GM12878 (cell line): ENCODE data around the gene TCF12. TPM values are rescaled to one million over a fixed set of nuclear protein-coding genes. Genes with fewer than 3 reads are reported as not detected.
A peak's percentile ranks its signal among the peaks of the same experiment; 100 is the strongest.

Experiments
- ATAC-seq: fragments of 200-7000 bp; cut with Tn5 transposase; 3 replicates; pipeline ENCODE4 v1.9.1; 2020; ENCODE audit warnings: mild to moderate bottlenecking, moderate library complexity
- BruUV-seq: library from RNA; stranded (reverse); fragments of 400-500 nt; replicated peaks from 2 replicates; lab custom pipeline; 2021; lab: Mats Ljungman, UMichigan
- CTCF ChIA-PET: fragments of 300-600 bp; sonication (Branson Sonifier 250); formaldehyde crosslinking; extraction: SDS; loops from one replicate; lab custom pipeline; 2021; ENCODE audit warnings: inconsistent platforms; lab: Yijun Ruan, JAX
- POLR2A ChIA-PET: fragments of 350-600 bp; formaldehyde crosslinking; extraction: SDS; loops from one replicate; lab custom pipeline; 2021; ENCODE audit warnings: inconsistent platforms; lab: Charles Lee
- RAD21 ChIA-PET: fragments of 300-600 bp; sonication (Branson Sonifier 250); formaldehyde crosslinking; loops from one replicate; lab custom pipeline; 2023; ENCODE audit warnings: antibody characterized with exemption; ENCODE audit not compliant: unreplicated experiment; lab: Charles Lee
- SMC1A ChIA-PET: fragments of 300-600 bp; sonication (Branson Sonifier 250); formaldehyde crosslinking; loops from one replicate; lab custom pipeline; 2023; ENCODE audit not compliant: unreplicated experiment, uncharacterized antibody; lab: Charles Lee
- DNase-seq: peaks from one replicate; pipeline ENCODE4 v3.0.0-alpha.2; 2011; ENCODE audit warnings: low read depth, low spot score
- FAIRE-seq: peaks from 3 replicates; lab custom pipeline; 2011; peaks lifted over from hg19 to GRCh38; lab: Jason Lieb, UNC
- H2AFZ ChIP-seq: 2 replicates; pipeline ENCODE4 v1.6.0; 2011; ENCODE audit warnings: low read depth, low read length, control low read depth; ENCODE audit not compliant: control insufficient read depth
- H3K27ac ChIP-seq: 2 replicates; pipeline ENCODE4 v1.5.1; 2011; ENCODE audit warnings: control low read depth; ENCODE audit not compliant: control insufficient read depth, insufficient read depth
- H3K27me3 ChIP-seq, 2 experiments: replicated peaks in 1 of 2; 2 replicates each; pipeline versions ENCODE4 v1.6.0 to v1.6.1; 2011; ENCODE audit warnings: low read length in 1 of 2; ENCODE audit not compliant: control insufficient read depth in 2 of 2, insufficient read depth in 2 of 2
- H3K36me3 ChIP-seq, 2 experiments: 2 replicates each; pipeline ENCODE4 v1.5.1; 2011; ENCODE audit warnings: low read length in 1 of 2; ENCODE audit not compliant: control insufficient read depth in 2 of 2, insufficient read depth in 2 of 2
- H3K4me1 ChIP-seq: 2 replicates; pipeline ENCODE4 v1.6.1; 2011; ENCODE audit warnings: mild to moderate bottlenecking, low read length, moderate library complexity, mixed read lengths; ENCODE audit not compliant: control insufficient read depth, insufficient read depth
- H3K4me2 ChIP-seq: 2 replicates; pipeline ENCODE4 v1.6.0; 2011; ENCODE audit warnings: control low read depth; ENCODE audit not compliant: control insufficient read depth, insufficient read depth
- H3K4me3 ChIP-seq: fragments of 200-600 bp; sonication (generic); 2 replicates; pipeline ENCODE4 v1.5.1; 2016
- H3K79me2 ChIP-seq: 2 replicates; pipeline ENCODE4 v1.6.0; 2011; ENCODE audit warnings: low read length; ENCODE audit not compliant: control insufficient read depth, insufficient read depth
- H3K9ac ChIP-seq: 2 replicates; pipeline ENCODE4 v1.8.0; 2011; ENCODE audit warnings: low read length, control low read depth, mixed read lengths; ENCODE audit not compliant: control insufficient read depth, insufficient read depth
- H3K9me3 ChIP-seq: replicated peaks from 3 replicates; pipeline ENCODE4 v1.5.1; 2011; ENCODE audit warnings: mild to moderate bottlenecking, low read length; ENCODE audit not compliant: control insufficient read depth, insufficient read depth
- H4K20me1 ChIP-seq: 2 replicates; pipeline ENCODE4 v1.6.0; 2011; ENCODE audit not compliant: control insufficient read depth, insufficient read depth
- CBX3 ChIP-seq: fragments of 200-600 bp; sonication (generic); IDR thresholded peaks from 2 replicates; pipeline ENCODE4 v1.6.1; 2016; ENCODE audit warnings: low read depth, borderline replicate concordance
- EGR1 ChIP-seq, 2 experiments: IDR thresholded peaks; 1 replicate in 1 of 2; 2 replicates in 1 of 2; pipeline ENCODE4 v1.6.1; 2011 to 2012; ENCODE audit warnings: low read depth in 2 of 2, low read length in 2 of 2, borderline replicate concordance in 1 of 2, mild to moderate bottlenecking in 1 of 2, moderate library complexity in 1 of 2
- FOS ChIP-seq: IDR thresholded peaks from 3 replicates; pipeline ENCODE4 v1.6.1; 2011; ENCODE audit warnings: borderline replicate concordance; ENCODE audit not compliant: insufficient read length; ENCODE audit errors: extremely low read depth
- GABPA ChIP-seq: IDR thresholded peaks from 2 replicates; pipeline ENCODE4 v1.6.1; 2014; ENCODE audit warnings: antibody characterized with exemption, low read depth, mild to moderate bottlenecking, inconsistent platforms
- PML ChIP-seq: IDR thresholded peaks from 2 replicates; pipeline ENCODE4 v1.6.1; 2012; ENCODE audit warnings: low read length, inconsistent platforms
- POLR2A ChIP-seq: IDR thresholded peaks from 2 replicates; pipeline ENCODE4 v1.6.1; 2011; ENCODE audit warnings: low read depth, mild to moderate bottlenecking, low read length
- POLR2AphosphoS2 ChIP-seq: IDR thresholded peaks from 2 replicates; pipeline ENCODE4 v1.6.1; 2011; ENCODE audit warnings: low read depth, mild to moderate bottlenecking, low read length, improper control_type of control experiment, moderate library complexity
- RAD21 ChIP-seq: IDR thresholded peaks from 2 replicates; pipeline ENCODE4 v1.6.1; 2011; ENCODE audit warnings: mild to moderate bottlenecking, low read depth, low read length, moderate library complexity; ENCODE audit not compliant: insufficient read depth
- RFX5 ChIP-seq: IDR thresholded peaks from 2 replicates; pipeline ENCODE4 v1.6.1; 2011; ENCODE audit warnings: low read depth, low read length, improper control_type of control experiment
- ZBED1 ChIP-seq: IDR thresholded peaks from 2 replicates; pipeline ENCODE4 v1.6.1; 2016; ENCODE audit warnings: borderline replicate concordance
- ZNF207 ChIP-seq: fragments of 450-650 bp; IDR thresholded peaks from 2 replicates; pipeline ENCODE4 v1.6.1; 2014; ENCODE audit warnings: antibody characterized with exemption, mild to moderate bottlenecking, borderline replicate concordance
- ZNF384 ChIP-seq: IDR thresholded peaks from 2 replicates; pipeline ENCODE4 v1.6.1; 2012; ENCODE audit warnings: low read depth, mild to moderate bottlenecking, low read length, improper control_type of control experiment, borderline replicate concordance
- ZSCAN29 ChIP-seq: fragments of 450-650 bp; IDR thresholded peaks from 2 replicates; pipeline ENCODE4 v1.6.1; 2017; ENCODE audit warnings: mild to moderate bottlenecking, moderate library complexity
- WGBS: methylation state at CpG from one replicate; pipeline ENCODE4 v1.1.6; 2016; ENCODE audit warnings: low lambda C conversion rate; ENCODE audit not compliant: insufficient replicate concordance, insufficient coverage; ENCODE audit errors: missing lambda C conversion rate; 5-methylcytosine and 5-hydroxymethylcytosine counted together
- in situ Hi-C: fragments of 300-500 bp; cut with MboI; formaldehyde crosslinking; loops from 9 replicates; pipeline ENCODE4 v1.14.3; 2018; ENCODE audit warnings: mixed read lengths
- intact Hi-C: fragments of 100-400 bp; cut with micrococcal nuclease; formaldehyde crosslinking; loops from one replicate; pipeline ENCODE4 v1.14.2; 2022; ENCODE audit not compliant: unreplicated experiment
- polyA plus RNA-seq, 11 experiments: library from polyadenylated mRNA; depleted of rRNA in 4 of 11; unstranded in 6 of 11; stranded (reverse) in 5 of 11; fragments of >200 nt; fragmentation: Nextera tagmentation in 4 of 11; fragmentation: Illumina TruSeq in 1 of 11; extraction: Ambion mirVana in 4 of 11; extraction: Trizol in 1 of 11; gene quantifications; 1 replicate in 1 of 11; 2 replicates in 10 of 11; pipeline versions ENCODE4 v1.2.1 to v1.2.3, GENCODE V29; 2011 to 2016; ENCODE audit warnings: inconsistent platforms in 2 of 11, missing spikeins in 2 of 11, low read depth in 1 of 11
- total RNA-seq, 4 experiments: library from RNA; depleted of rRNA in 3 of 4; stranded (reverse); fragments of >200 nt in 3 of 4; fragmentation: Illumina TruSeq in 1 of 4; extraction: Trizol in 1 of 4; gene quantifications; 2 replicates each; pipeline versions ENCODE4 v1.2.1 to v1.2.3, GENCODE V29; 2013 to 2021
- TF ChIP-seq, protein P1 (sequence below): IDR thresholded peaks from 2 replicates; pipeline ENCODE4 v1.6.1; 2012; ENCODE audit warnings: improper control_type of control experiment, low read depth, low read length; ENCODE audit not compliant: insufficient replicate concordance

Gene TCF12
- total and polyA plus RNA-seq, 10 of the 15 experiments (the other 5 are each of a cell fraction or from before 2014, with no cell fraction given), result 8.2 to 70.9 (median 49.5) TPM

DNA sequence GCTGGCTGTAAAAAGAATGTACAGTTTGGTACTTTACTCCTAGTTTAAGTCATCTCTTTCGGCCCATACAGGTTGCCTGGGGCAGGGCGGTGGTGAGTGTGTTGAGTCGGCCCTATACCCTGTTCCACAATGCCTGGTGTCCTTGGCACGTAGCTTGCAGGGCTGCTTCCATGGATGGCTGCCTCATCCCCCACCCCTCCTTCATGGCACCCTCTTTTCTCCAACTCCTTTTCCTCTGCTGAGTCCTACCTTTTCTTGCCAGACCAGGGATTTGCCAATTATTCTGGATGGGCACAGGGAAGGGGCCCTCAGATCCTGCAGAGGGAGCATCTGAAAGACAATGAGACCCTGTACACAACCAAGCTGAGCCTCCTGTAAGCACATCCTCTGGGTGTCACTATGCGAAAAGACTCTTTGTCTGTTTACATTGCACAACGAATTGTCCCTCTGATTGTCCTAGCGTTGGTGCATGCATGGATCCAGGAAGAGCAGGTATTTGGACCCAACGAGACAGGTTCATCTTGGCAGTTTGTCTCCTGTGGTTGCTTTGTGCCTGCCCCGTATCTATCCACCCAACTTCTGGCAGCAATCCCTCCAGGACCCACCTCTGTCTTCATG is 384.3 kb downstream of the TCF12 start:
- no peaks in the 10 kb centered on the region; a peak in 1 of 4 replicates for H3K36me3 ChIP-seq
- SMC1A ChIA-PET, result interaction anchor here (0.8 to 8.9 kb wide), 10 partner anchors 18 to 481 kb away, joined by 3 to 176 read pairs (median 9); no protein-coding TSS in a partner anchor
- TF ChIP-seq, protein P1, sequence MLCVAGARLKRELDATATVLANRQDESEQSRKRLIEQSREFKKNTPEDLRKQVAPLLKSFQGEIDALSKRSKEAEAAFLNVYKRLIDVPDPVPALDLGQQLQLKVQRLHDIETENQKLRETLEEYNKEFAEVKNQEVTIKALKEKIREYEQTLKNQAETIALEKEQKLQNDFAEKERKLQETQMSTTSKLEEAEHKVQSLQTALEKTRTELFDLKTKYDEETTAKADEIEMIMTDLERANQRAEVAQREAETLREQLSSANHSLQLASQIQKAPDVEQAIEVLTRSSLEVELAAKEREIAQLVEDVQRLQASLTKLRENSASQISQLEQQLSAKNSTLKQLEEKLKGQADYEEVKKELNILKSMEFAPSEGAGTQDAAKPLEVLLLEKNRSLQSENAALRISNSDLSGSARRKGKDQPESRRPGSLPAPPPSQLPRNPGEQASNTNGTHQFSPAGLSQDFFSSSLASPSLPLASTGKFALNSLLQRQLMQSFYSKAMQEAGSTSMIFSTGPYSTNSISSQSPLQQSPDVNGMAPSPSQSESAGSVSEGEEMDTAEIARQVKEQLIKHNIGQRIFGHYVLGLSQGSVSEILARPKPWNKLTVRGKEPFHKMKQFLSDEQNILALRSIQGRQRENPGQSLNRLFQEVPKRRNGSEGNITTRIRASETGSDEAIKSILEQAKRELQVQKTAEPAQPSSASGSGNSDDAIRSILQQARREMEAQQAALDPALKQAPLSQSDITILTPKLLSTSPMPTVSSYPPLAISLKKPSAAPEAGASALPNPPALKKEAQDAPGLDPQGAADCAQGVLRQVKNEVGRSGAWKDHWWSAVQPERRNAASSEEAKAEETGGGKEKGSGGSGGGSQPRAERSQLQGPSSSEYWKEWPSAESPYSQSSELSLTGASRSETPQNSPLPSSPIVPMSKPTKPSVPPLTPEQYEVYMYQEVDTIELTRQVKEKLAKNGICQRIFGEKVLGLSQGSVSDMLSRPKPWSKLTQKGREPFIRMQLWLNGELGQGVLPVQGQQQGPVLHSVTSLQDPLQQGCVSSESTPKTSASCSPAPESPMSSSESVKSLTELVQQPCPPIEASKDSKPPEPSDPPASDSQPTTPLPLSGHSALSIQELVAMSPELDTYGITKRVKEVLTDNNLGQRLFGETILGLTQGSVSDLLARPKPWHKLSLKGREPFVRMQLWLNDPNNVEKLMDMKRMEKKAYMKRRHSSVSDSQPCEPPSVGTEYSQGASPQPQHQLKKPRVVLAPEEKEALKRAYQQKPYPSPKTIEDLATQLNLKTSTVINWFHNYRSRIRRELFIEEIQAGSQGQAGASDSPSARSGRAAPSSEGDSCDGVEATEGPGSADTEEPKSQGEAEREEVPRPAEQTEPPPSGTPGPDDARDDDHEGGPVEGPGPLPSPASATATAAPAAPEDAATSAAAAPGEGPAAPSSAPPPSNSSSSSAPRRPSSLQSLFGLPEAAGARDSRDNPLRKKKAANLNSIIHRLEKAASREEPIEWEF, result no peak
- TF ChIP-seq GABPA, result no peak
- no peak for TF ChIP-seq ZNF207
- TF ChIP-seq POLR2AphosphoS2, result no peak
- no peak for TF ChIP-seq EGR1 (IDR thresholded peaks at IDR 0.05; ENCODE audit: borderline replicate concordance in 1 of 2, low read depth in 2 of 2, low read length in 2 of 2)
- TF ChIP-seq RFX5, result no peak
- TF ChIP-seq ZNF384, result no peak
- no peak for TF ChIP-seq FOS
- TF ChIP-seq POLR2A, result no peak
- no peak for TF ChIP-seq ZBED1
- no peak for TF ChIP-seq PML
- no peak for TF ChIP-seq ZSCAN29
- TF ChIP-seq RAD21, result no peak
- TF ChIP-seq CBX3, result no peak
- TF ChIP-seq, all 136 proteins: peak for 0
- Histone ChIP-seq H2AFZ (peak overlapping the region; percentile 21; the same call in 1 of the 2 replicates), H3K9ac (peak overlapping the region; percentile 55; the same call in 1 of the 2 replicates), H4K20me1 (no peaks in the 10 kb centered on the region), H3K27ac (peak overlapping the region; percentile 28), H3K4me3 (peak overlapping the region; percentile 84), H3K4me1 (peaks cover 42% of the 10 kb centered on the region), H3K27me3 (no peaks in the 10 kb centered on the region), H3K4me2 (peak overlapping the region; percentile 78), H3K79me2 (peaks cover 62% of the 10 kb centered on the region), H3K9me3 (no peaks in the 10 kb centered on the region)
- 34% methylated on average over 9 of the region's 9 CpGs for WGBS
- ATAC-seq (peak; percentile 15), FAIRE-seq (no peak), DNase-seq (no peak)
- ChIA-PET POLR2A (interaction anchor here (1.2 to 5.3 kb wide), 2 partner anchors 13 to 17 kb away, joined by 3 to 40 read pairs; no protein-coding TSS in a partner anchor), CTCF (interaction anchor here (1.3 to 13.7 kb wide), 4 partner anchors 90 to 384 kb away, joined by 3 to 267 read pairs (median 21); partner anchors contain the start of gene TCF12), RAD21 (interaction anchor here (0.9 to 7.4 kb wide), 7 partner anchors 15 to 225 kb away, joined by 3 to 145 read pairs (median 4); no protein-coding TSS in a partner anchor)
- in situ Hi-C loops (loop anchor here (5.0 to 10.0 kb wide), 4 partner anchors 150 to 810 kb away; partner anchors contain the start of gene TCF12), intact Hi-C loops (loop anchor here (5.0 to 10.0 kb wide), 3 partner anchors 80 to 385 kb away; partner anchors contain the start of gene TCF12)
- no TSS peak for BruUV-seq
